IMR-90 (cell line): Measurements from ENCODE around the gene CCDC40. TPM values are rescaled to one million over a fixed set of nuclear protein-coding genes. Genes with fewer than 3 reads are reported as not detected.

Experiments
- ATAC-seq: fragments of 200-7000 bp; cut with Tn5 transposase; 2 replicates; pipeline ENCODE4 v1.9.1; 2020; ENCODE audit warnings: low read depth, mild to moderate bottlenecking, moderate library complexity
- BruUV-seq: library from RNA; stranded (reverse); fragments of 400-500 nt; replicated peaks from 2 replicates; lab custom pipeline; 2021; lab: Mats Ljungman, UMichigan
- CTCF ChIA-PET: fragments of 300-600 bp; formaldehyde crosslinking; extraction: SDS; loops from one replicate; lab custom pipeline; 2021; ENCODE audit warnings: antibody characterized with exemption; lab: Yijun Ruan, JAX
- POLR2A ChIA-PET: fragments of 300-600 bp; sonication (Branson Sonifier 250); formaldehyde crosslinking; loops from one replicate; lab custom pipeline; 2022; ENCODE audit warnings: antibody characterized with exemption; ENCODE audit not compliant: unreplicated experiment; lab: Charles Lee
- DNase-seq: peaks from one replicate; pipeline ENCODE4 v3.0.0; 2013
- H2AFZ ChIP-seq: replicated peaks from 2 replicates; pipeline ENCODE3; 2013; ENCODE audit warnings: low read length, mild to moderate bottlenecking; ENCODE audit not compliant: poor library complexity
- H2AK5ac ChIP-seq: 2 replicates; pipeline ENCODE4 v1.6.1; 2013; ENCODE audit warnings: low read depth, low read length, inconsistent platforms
- H2AK9ac ChIP-seq: replicated peaks from 2 replicates; pipeline ENCODE3; 2013; ENCODE audit warnings: mild to moderate bottlenecking, low read depth, low read length, moderate library complexity; ENCODE audit not compliant: poor library complexity
- H2BK120ac ChIP-seq: 2 replicates; pipeline ENCODE4 v1.6.1; 2013; ENCODE audit warnings: low read depth, low read length, inconsistent platforms
- H2BK15ac ChIP-seq: 3 replicates; pipeline ENCODE4 v1.6.1; 2013; ENCODE audit warnings: low read depth, low read length, inconsistent platforms
- H2BK20ac ChIP-seq: 2 replicates; pipeline ENCODE4 v1.6.1; 2013; ENCODE audit warnings: low read depth, mild to moderate bottlenecking, inconsistent platforms, low read length, moderate library complexity
- H2BK5ac ChIP-seq: 2 replicates; pipeline ENCODE4 v1.6.1; 2013; ENCODE audit warnings: mild to moderate bottlenecking, low read depth, low read length, inconsistent platforms; ENCODE audit not compliant: poor library complexity, severe bottlenecking
- H3K14ac ChIP-seq: replicated peaks from 2 replicates; pipeline ENCODE4 v1.6.1; 2013; ENCODE audit warnings: low read depth, low read length, inconsistent platforms
- H3K18ac ChIP-seq: 2 replicates; pipeline ENCODE4 v1.6.1; 2013; ENCODE audit warnings: low read depth, low read length, control low read depth
- H3K23ac ChIP-seq: 2 replicates; pipeline ENCODE4 v1.6.1; 2013; ENCODE audit warnings: low read depth, low read length, inconsistent platforms
- H3K27ac ChIP-seq: 2 replicates; pipeline ENCODE4 v1.5.1; 2013; ENCODE audit warnings: mild to moderate bottlenecking, control low read depth, low read length; ENCODE audit not compliant: insufficient read depth
- H3K27me3 ChIP-seq: 2 replicates; pipeline ENCODE4 v1.6.1; 2013; ENCODE audit warnings: low read length; ENCODE audit not compliant: control insufficient read depth, insufficient read depth
- H3K36me3 ChIP-seq: 2 replicates; pipeline ENCODE4 v1.6.1; 2013; ENCODE audit warnings: low read length, mixed read lengths; ENCODE audit not compliant: control insufficient read depth, insufficient read depth
- H3K4ac ChIP-seq: 2 replicates; pipeline ENCODE4 v1.6.1; 2013; ENCODE audit warnings: low read depth, low read length, inconsistent platforms
- H3K4me1 ChIP-seq: 2 replicates; pipeline ENCODE4 v1.6.1; 2013; ENCODE audit warnings: low read length, mixed read lengths; ENCODE audit not compliant: control insufficient read depth, insufficient read depth
- H3K4me2 ChIP-seq: 2 replicates; pipeline ENCODE4 v1.6.1; 2013; ENCODE audit warnings: low read depth, mild to moderate bottlenecking, control low read depth, low read length, moderate library complexity
- H3K4me3 ChIP-seq: 2 replicates; pipeline ENCODE4 v1.5.1; 2013; ENCODE audit warnings: low read depth, mild to moderate bottlenecking, control low read depth, low read length, moderate library complexity; ENCODE audit not compliant: insufficient read depth
- H3K56ac ChIP-seq: 2 replicates; pipeline ENCODE4 v1.6.1; 2013; ENCODE audit warnings: low read length, inconsistent platforms; ENCODE audit not compliant: insufficient read depth; ENCODE audit errors: extremely low read depth
- H3K79me1 ChIP-seq, 2 experiments: 2 replicates each; pipeline ENCODE4 v1.6.1; 2013; ENCODE audit warnings: low read length in 2 of 2, inconsistent platforms in 1 of 2, low read depth in 1 of 2
- H3K9ac ChIP-seq: 2 replicates; pipeline ENCODE4 v1.6.1; 2013; ENCODE audit warnings: low read depth, low read length, control low read depth
- H3K9me1 ChIP-seq: 2 replicates; pipeline ENCODE4 v1.6.1; 2013; ENCODE audit warnings: low read length, inconsistent platforms; ENCODE audit not compliant: insufficient read depth
- H3K9me3 ChIP-seq: 2 replicates; pipeline ENCODE4 v1.6.1; 2013; ENCODE audit warnings: low read length; ENCODE audit not compliant: control insufficient read depth, insufficient read depth
- H4K20me1 ChIP-seq: 2 replicates; pipeline ENCODE4 v1.6.1; 2013; ENCODE audit warnings: low read length, inconsistent platforms; ENCODE audit not compliant: insufficient read depth
- H4K5ac ChIP-seq: 2 replicates; pipeline ENCODE4 v1.6.1; 2013; ENCODE audit warnings: mild to moderate bottlenecking, low read depth, low read length, control low read depth
- H4K8ac ChIP-seq, 2 experiments: 2 replicates each; pipeline ENCODE4 v1.6.1; 2013; ENCODE audit warnings: low read depth in 2 of 2, low read length in 2 of 2, control low read depth in 1 of 2, inconsistent platforms in 1 of 2
- H4K91ac ChIP-seq: 2 replicates; pipeline ENCODE4 v1.6.1; 2013; ENCODE audit warnings: low read depth, low read length, inconsistent platforms; ENCODE audit not compliant: insufficient read depth
- NFE2L2 ChIP-seq: fragments of 150-350 bp; IDR thresholded peaks from 2 replicates; pipeline ENCODE4 v1.6.1; 2016; ENCODE audit warnings: low read depth, mild to moderate bottlenecking, low read length
- POLR2A ChIP-seq: IDR thresholded peaks from 2 replicates; pipeline ENCODE4 v1.6.1; 2012; ENCODE audit warnings: mild to moderate bottlenecking, low read depth, low read length
- WGBS, 2 experiments: methylation state at CpG; one replicate each; pipeline versions ENCODE4 v1.1.5 to v1.1.7; 2013; ENCODE audit warnings: missing lambda C conversion rate in 2 of 2; ENCODE audit not compliant: insufficient read length in 1 of 2; ENCODE audit errors: extremely low coverage in 2 of 2; 5-methylcytosine and 5-hydroxymethylcytosine counted together
- dilution Hi-C: fragments of 300-500 bp; cut with HindIII; formaldehyde crosslinking; loops from one replicate; pipeline ENCODE4 v1.14.3; 2018; ENCODE audit warnings: low sequenced_read_pairs; ENCODE audit not compliant: unreplicated experiment
- in situ Hi-C: fragments of 300-500 bp; cut with MboI; formaldehyde crosslinking; loops from 3 replicates; pipeline ENCODE4 v1.14.3; 2019; ENCODE audit warnings: low sequenced_read_pairs, inconsistent platforms, mixed read lengths
- intact Hi-C: fragments of 100-400 bp; cut with micrococcal nuclease; formaldehyde crosslinking; loops from 2 replicates; pipeline ENCODE4 v1.10.0; 2022
- polyA plus RNA-seq, 3 experiments: library from polyadenylated mRNA; depleted of rRNA; stranded (reverse); fragments of >200 nt; gene quantifications; 2 replicates each; pipeline ENCODE4 v1.2.3, GENCODE V29; 2012; ENCODE audit warnings: low replicate concordance in 1 of 3
- total RNA-seq: library from RNA; depleted of rRNA; stranded (reverse); fragments of >200 nt; gene quantifications from 2 replicates; pipeline ENCODE4 v1.2.3, GENCODE V29; 2012

Gene CCDC40
- total and polyA plus RNA-seq, 2 of the 4 experiments (the other 2 are of a cell fraction), result 0.90 to 4.7 TPM

DNA sequence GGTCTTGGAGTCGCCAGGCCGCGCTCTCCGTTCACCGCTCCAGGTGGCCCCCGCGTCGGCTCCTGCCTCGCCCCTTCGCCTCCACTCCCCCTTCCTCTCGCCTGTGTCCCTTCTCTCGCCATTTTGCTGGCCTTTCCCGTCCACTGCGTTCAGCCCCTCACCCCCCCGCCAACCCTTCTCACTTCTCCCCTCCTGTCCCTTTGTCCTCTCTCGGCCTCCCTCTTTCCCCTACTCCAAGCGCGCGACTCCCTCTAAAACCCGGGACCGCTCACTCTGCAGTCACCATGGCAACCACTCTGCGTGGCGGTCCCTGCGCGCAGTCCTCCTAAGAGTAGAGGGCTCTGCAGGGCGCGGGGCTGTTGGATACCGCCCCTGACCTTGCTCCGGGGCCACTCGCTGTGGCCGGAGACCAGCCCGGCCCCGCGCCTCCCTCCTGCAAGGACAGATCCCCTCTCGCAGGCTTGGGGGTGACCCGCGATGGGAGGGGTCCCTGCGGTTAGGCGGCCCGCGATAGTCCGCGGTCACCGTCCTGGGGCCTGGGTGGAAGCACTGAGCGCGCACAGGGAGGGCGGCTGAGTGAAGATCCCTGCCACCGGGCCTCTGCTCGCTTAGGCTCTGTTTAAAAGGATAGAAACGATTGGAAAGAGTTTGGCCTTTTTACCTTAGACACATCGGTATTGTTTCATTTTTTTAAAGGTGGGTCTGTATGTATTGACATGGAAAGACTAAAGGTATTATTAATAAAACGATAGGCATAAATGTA, 454 bp downstream of the CCDC40 start:
- peaks cover 2% of the 10 kb centered on the region; the same call in 1 of the 2 replicates for H3K36me3 ChIP-seq
- ATAC-seq, result peak; percentile 19
- no peak overlapping the region for H2BK5ac ChIP-seq
- peak overlapping the region; percentile 92 for H2AK9ac ChIP-seq
- H2BK120ac ChIP-seq, result no peak overlapping the region
- peaks cover 25 to 38% of the 10 kb centered on the region in 2 experiments; a peak in 3 of 4 replicates for H3K79me1 ChIP-seq
- intact Hi-C loops, result loop anchor here (1.0 kb wide), 1 partner anchor 31 kb away; no protein-coding TSS in a partner anchor
- H3K27ac ChIP-seq, result peak overlapping the region; percentile 20; the same call in 1 of the 2 replicates
- H2BK15ac ChIP-seq, result no peak overlapping the region
- no peaks in the 10 kb centered on the region for H3K9me3 ChIP-seq
- no peaks in the 10 kb centered on the region; the same call in 1 of the 2 replicates for H3K4me1 ChIP-seq
- no peak overlapping the region for H3K56ac ChIP-seq
- peak overlapping the region; percentile 79 for H3K4me3 ChIP-seq
- peaks cover 8% of the 10 kb centered on the region for H3K9me1 ChIP-seq
- H2BK20ac ChIP-seq, result no peak overlapping the region
- in situ Hi-C loops, result no loop called here
- DNase-seq, result no peak
- no peak overlapping the region for H4K91ac ChIP-seq
- H4K8ac ChIP-seq, result peak overlapping the region; percentile 22 to 45; a peak in 2 of 4 replicates
- 0 out of 2 replicates have a peak overlapping the region, but pooled peaks have one; percentile 46 for H3K4ac ChIP-seq
- H3K27me3 ChIP-seq, result no peaks in the 10 kb centered on the region
- peak overlapping the region; percentile 99 for H2AFZ ChIP-seq
- peak overlapping the region; percentile 65 for H3K9ac ChIP-seq
- H4K5ac ChIP-seq, result no peak overlapping the region
- ChIA-PET CTCF (no interaction called here), POLR2A (no interaction called here)
- dilution Hi-C loops, result no loop called here
- H3K14ac ChIP-seq, result 0 out of 2 replicates have a peak overlapping the region, but pooled peaks have one; percentile 8
- no peak overlapping the region for H3K18ac ChIP-seq
- peaks cover 27% of the 10 kb centered on the region for H4K20me1 ChIP-seq
- 0% methylated on average over 31 of the region's 52 CpGs; no CpG with 5 or more reads in 1 of the 2 experiments for WGBS, 2 experiments
- H2AK5ac ChIP-seq, result no peak overlapping the region
- peak overlapping the region; percentile 63 for H3K4me2 ChIP-seq
- H3K23ac ChIP-seq, result no peak overlapping the region
- no TSS peak for BruUV-seq
- TF ChIP-seq POLR2A, result peak; percentile 17; the same call in 1 of the 2 replicates
- no peak for TF ChIP-seq NFE2L2
